Measurements from ENCODE around the gene FARP2. TPM values are rescaled to one million over a fixed set of nuclear protein-coding genes. Genes with fewer than 3 reads are reported as not detected.

The FARP2 gene
- total and polyA plus RNA-seq, 2 of the 13 experiments (the other 11 are each of a cell fraction or from before 2014, with no cell fraction given) = 28.0 to 45.4 TPM

GRCh38 chr2:241315879-241316631, 40.0 kb upstream of the FARP2 start, which contains the start of gene SEPTIN2 (continued):
- TF ChIP-seq ZNF580 (CRISPR knock-in tag; IDR thresholded peaks at IDR 0.05; ENCODE audit: borderline replicate concordance, low read depth) = 0 out of 2 replicates have a peak, but pooled peaks have one; percentile 7
- TF ChIP-seq NR2C2 (CRISPR knock-in tag; IDR thresholded peaks at IDR 0.05; ENCODE audit: borderline replicate concordance) = peak; percentile 39
- TF ChIP-seq ZBTB7A (CRISPR knock-in tag; IDR thresholded peaks at IDR 0.05) = no peak
- peak; percentile 24 for TF ChIP-seq FOXO1 (CRISPR knock-in tag; IDR thresholded peaks at IDR 0.05)
- TF ChIP-seq HIVEP1 (CRISPR knock-in tag; IDR thresholded peaks at IDR 0.05) = peak; percentile 88
- TF ChIP-seq ZNF629 (CRISPR knock-in tag; conservative IDR thresholded peaks at IDR 0.05) = peak; percentile 8; the same call in 1 of the 2 replicates
- peak; percentile 58; the same call in 1 of the 2 replicates for TF ChIP-seq ZNF350 (CRISPR knock-in tag; IDR thresholded peaks at IDR 0.05; ENCODE audit: borderline replicate concordance, low read depth)
- no peak; the same call in 1 of the 2 replicates for TF ChIP-seq KDM6A (CRISPR knock-in tag; IDR thresholded peaks at IDR 0.05; ENCODE audit: low read depth)
- TF ChIP-seq ZNF687 (CRISPR knock-in tag; IDR thresholded peaks at IDR 0.05) = peak; percentile 87
- TF ChIP-seq ZNF607 (CRISPR knock-in tag; IDR thresholded peaks at IDR 0.05; ENCODE audit: borderline replicate concordance) = peak; percentile 88; the same call in 1 of the 2 replicates
- TF ChIP-seq TBL1XR1 (IDR thresholded peaks at IDR 0.05; ENCODE audit: borderline replicate concordance, low read length, partially characterized antibody) = no peak
- TF ChIP-seq FOXO4 (CRISPR knock-in tag; conservative IDR thresholded peaks at IDR 0.05) = peak; percentile 99
- TF ChIP-seq TRIM22 (IDR thresholded peaks at IDR 0.05) = no peak
- TF ChIP-seq ZNF569 (CRISPR knock-in tag; IDR thresholded peaks at IDR 0.05; ENCODE audit: borderline replicate concordance) = no peak
- peak; percentile 88; the same call in 1 of the 2 replicates for TF ChIP-seq ZNF446 (CRISPR knock-in tag; IDR thresholded peaks at IDR 0.05)
- TF ChIP-seq U2AF1 (optimal IDR thresholded peaks at IDR 0.05; ENCODE audit: low read depth, low read length) = no peak
- TF ChIP-seq ADNP (CRISPR knock-in tag; IDR thresholded peaks at IDR 0.05) = no peak
- no peak for TF ChIP-seq FOXA3 (CRISPR knock-in tag; IDR thresholded peaks at IDR 0.05)
- peak; percentile 80; the same call in 1 of the 2 replicates for TF ChIP-seq UBTF (CRISPR knock-in tag; IDR thresholded peaks at IDR 0.05)
- TF ChIP-seq CHD2 (IDR thresholded peaks at IDR 0.05; ENCODE audit: low read depth, low read length) = no peak

Measured in HepG2 (cell line).